GM12878 (cell line): ENCODE results near the gene CLDN15. TPM values are rescaled to one million over a fixed set of nuclear protein-coding genes. Genes with fewer than 3 reads are reported as not detected.

Experiments used
- ATAC-seq: fragments of 200-7000 bp; cut with Tn5 transposase; 3 replicates; pipeline ENCODE4 v1.9.1; 2020; ENCODE audit warnings: mild to moderate bottlenecking, moderate library complexity
- BruUV-seq: library from RNA; stranded (reverse); fragments of 400-500 nt; replicated peaks from 2 replicates; lab custom pipeline; 2021; lab: Mats Ljungman, UMichigan
- CTCF ChIA-PET: fragments of 300-600 bp; sonication (Branson Sonifier 250); formaldehyde crosslinking; extraction: SDS; loops from one replicate; lab custom pipeline; 2021; ENCODE audit warnings: inconsistent platforms; lab: Yijun Ruan, JAX
- POLR2A ChIA-PET: fragments of 350-600 bp; formaldehyde crosslinking; extraction: SDS; loops from one replicate; lab custom pipeline; 2021; ENCODE audit warnings: inconsistent platforms; lab: Charles Lee
- RAD21 ChIA-PET: fragments of 300-600 bp; sonication (Branson Sonifier 250); formaldehyde crosslinking; loops from one replicate; lab custom pipeline; 2023; ENCODE audit warnings: antibody characterized with exemption; ENCODE audit not compliant: unreplicated experiment; lab: Charles Lee
- SMC1A ChIA-PET: fragments of 300-600 bp; sonication (Branson Sonifier 250); formaldehyde crosslinking; loops from one replicate; lab custom pipeline; 2023; ENCODE audit not compliant: unreplicated experiment, uncharacterized antibody; lab: Charles Lee
- DNase-seq: peaks from one replicate; pipeline ENCODE4 v3.0.0-alpha.2; 2011; ENCODE audit warnings: low read depth, low spot score
- FAIRE-seq: peaks from 3 replicates; lab custom pipeline; 2011; peaks lifted over from hg19 to GRCh38; lab: Jason Lieb, UNC
- H2AFZ ChIP-seq: 2 replicates; pipeline ENCODE4 v1.6.0; 2011; ENCODE audit warnings: low read depth, low read length, control low read depth; ENCODE audit not compliant: control insufficient read depth
- H3K27ac ChIP-seq: 2 replicates; pipeline ENCODE4 v1.5.1; 2011; ENCODE audit warnings: control low read depth; ENCODE audit not compliant: control insufficient read depth, insufficient read depth
- H3K27me3 ChIP-seq, 2 experiments: replicated peaks in 1 of 2; 2 replicates each; pipeline versions ENCODE4 v1.6.0 to v1.6.1; 2011; ENCODE audit warnings: low read length in 1 of 2; ENCODE audit not compliant: control insufficient read depth in 2 of 2, insufficient read depth in 2 of 2
- H3K36me3 ChIP-seq, 2 experiments: 2 replicates each; pipeline ENCODE4 v1.5.1; 2011; ENCODE audit warnings: low read length in 1 of 2; ENCODE audit not compliant: control insufficient read depth in 2 of 2, insufficient read depth in 2 of 2
- H3K4me1 ChIP-seq: 2 replicates; pipeline ENCODE4 v1.6.1; 2011; ENCODE audit warnings: mild to moderate bottlenecking, low read length, moderate library complexity, mixed read lengths; ENCODE audit not compliant: control insufficient read depth, insufficient read depth
- H3K4me2 ChIP-seq: 2 replicates; pipeline ENCODE4 v1.6.0; 2011; ENCODE audit warnings: control low read depth; ENCODE audit not compliant: control insufficient read depth, insufficient read depth
- H3K4me3 ChIP-seq: fragments of 200-600 bp; sonication (generic); 2 replicates; pipeline ENCODE4 v1.5.1; 2016
- H3K79me2 ChIP-seq: 2 replicates; pipeline ENCODE4 v1.6.0; 2011; ENCODE audit warnings: low read length; ENCODE audit not compliant: control insufficient read depth, insufficient read depth
- H3K9ac ChIP-seq: 2 replicates; pipeline ENCODE4 v1.8.0; 2011; ENCODE audit warnings: low read length, control low read depth, mixed read lengths; ENCODE audit not compliant: control insufficient read depth, insufficient read depth
- H3K9me3 ChIP-seq: replicated peaks from 3 replicates; pipeline ENCODE4 v1.5.1; 2011; ENCODE audit warnings: mild to moderate bottlenecking, low read length; ENCODE audit not compliant: control insufficient read depth, insufficient read depth
- H4K20me1 ChIP-seq: 2 replicates; pipeline ENCODE4 v1.6.0; 2011; ENCODE audit not compliant: control insufficient read depth, insufficient read depth
- BCL11A ChIP-seq: IDR thresholded peaks from 2 replicates; pipeline ENCODE4 v1.6.1; 2011; ENCODE audit warnings: low read depth, low read length
- CHD2 ChIP-seq: IDR thresholded peaks from 2 replicates; pipeline ENCODE4 v1.6.1; 2011; ENCODE audit warnings: low read depth, low read length, improper control_type of control experiment, borderline replicate concordance
- RB1 ChIP-seq: fragments of 450-650 bp; formaldehyde crosslinking; IDR thresholded peaks from 2 replicates; pipeline ENCODE4 v1.6.1; 2017; ENCODE audit warnings: mild to moderate bottlenecking, borderline replicate concordance
- RUNX3 ChIP-seq: IDR thresholded peaks from 2 replicates; pipeline ENCODE4 v1.6.1; 2012; ENCODE audit warnings: low read length, inconsistent platforms
- SIX5 ChIP-seq: IDR thresholded peaks from 2 replicates; pipeline ENCODE4 v1.6.1; 2011; ENCODE audit warnings: mild to moderate bottlenecking, low read depth, low read length, moderate library complexity; ENCODE audit not compliant: severe bottlenecking
- SP1 ChIP-seq: IDR thresholded peaks from one replicate; pipeline ENCODE4 v1.6.1; 2011; ENCODE audit warnings: low read depth, low read length
- SPI1 ChIP-seq: IDR thresholded peaks from 2 replicates; pipeline ENCODE4 v1.6.1; 2011; ENCODE audit warnings: low read depth, mild to moderate bottlenecking, low read length, moderate library complexity, borderline replicate concordance; ENCODE audit not compliant: insufficient read depth
- SREBF1 ChIP-seq: IDR thresholded peaks from 2 replicates; pipeline ENCODE4 v1.6.1; 2012; ENCODE audit warnings: mild to moderate bottlenecking, low read length
- SREBF2 ChIP-seq: IDR thresholded peaks from 2 replicates; pipeline ENCODE4 v1.6.1; 2012; ENCODE audit warnings: mild to moderate bottlenecking, low read length
- TCF3 ChIP-seq: IDR thresholded peaks from 2 replicates; pipeline ENCODE4 v1.6.1; 2012; ENCODE audit warnings: low read depth, mild to moderate bottlenecking, low read length, borderline replicate concordance; ENCODE audit not compliant: insufficient read depth
- ZNF384 ChIP-seq: IDR thresholded peaks from 2 replicates; pipeline ENCODE4 v1.6.1; 2012; ENCODE audit warnings: low read depth, mild to moderate bottlenecking, low read length, improper control_type of control experiment, borderline replicate concordance
- WGBS: methylation state at CpG from one replicate; pipeline ENCODE4 v1.1.6; 2016; ENCODE audit warnings: low lambda C conversion rate; ENCODE audit not compliant: insufficient replicate concordance, insufficient coverage; ENCODE audit errors: missing lambda C conversion rate; 5-methylcytosine and 5-hydroxymethylcytosine counted together
- in situ Hi-C: fragments of 300-500 bp; cut with MboI; formaldehyde crosslinking; loops from 9 replicates; pipeline ENCODE4 v1.14.3; 2018; ENCODE audit warnings: mixed read lengths
- intact Hi-C: fragments of 100-400 bp; cut with micrococcal nuclease; formaldehyde crosslinking; loops from one replicate; pipeline ENCODE4 v1.14.2; 2022; ENCODE audit not compliant: unreplicated experiment
- polyA plus RNA-seq, 11 experiments: library from polyadenylated mRNA; depleted of rRNA in 4 of 11; unstranded in 6 of 11; stranded (reverse) in 5 of 11; fragments of >200 nt; fragmentation: Nextera tagmentation in 4 of 11; fragmentation: Illumina TruSeq in 1 of 11; extraction: Ambion mirVana in 4 of 11; extraction: Trizol in 1 of 11; gene quantifications; 1 replicate in 1 of 11; 2 replicates in 10 of 11; pipeline versions ENCODE4 v1.2.1 to v1.2.3, GENCODE V29; 2011 to 2016; ENCODE audit warnings: inconsistent platforms in 2 of 11, missing spikeins in 2 of 11, low read depth in 1 of 11
- total RNA-seq, 4 experiments: library from RNA; depleted of rRNA in 3 of 4; stranded (reverse); fragments of >200 nt in 3 of 4; fragmentation: Illumina TruSeq in 1 of 4; extraction: Trizol in 1 of 4; gene quantifications; 2 replicates each; pipeline versions ENCODE4 v1.2.1 to v1.2.3, GENCODE V29; 2013 to 2021
- TF ChIP-seq, protein P1 (sequence below): IDR thresholded peaks from 2 replicates; pipeline ENCODE4 v1.6.1; 2011; ENCODE audit warnings: low read depth, low read length, improper control_type of control experiment, borderline replicate concordance
- TF ChIP-seq, protein P2 (sequence below): fragments of 450-650 bp; IDR thresholded peaks from 2 replicates; pipeline ENCODE4 v1.6.1; 2014; ENCODE audit warnings: mild to moderate bottlenecking
- TF ChIP-seq, protein P3 (sequence below): IDR thresholded peaks from 2 replicates; pipeline ENCODE4 v1.6.1; 2011; ENCODE audit warnings: borderline replicate concordance, low read depth, mild to moderate bottlenecking, moderate library complexity, low read length; ENCODE audit not compliant: insufficient read depth, poor library complexity, severe bottlenecking

The CLDN15 gene
- total and polyA plus RNA-seq, 10 of the 15 experiments (the other 5 are each of a cell fraction or from before 2014, with no cell fraction given) = 0.47 to 15.0 (median 6.6) TPM

DNA sequence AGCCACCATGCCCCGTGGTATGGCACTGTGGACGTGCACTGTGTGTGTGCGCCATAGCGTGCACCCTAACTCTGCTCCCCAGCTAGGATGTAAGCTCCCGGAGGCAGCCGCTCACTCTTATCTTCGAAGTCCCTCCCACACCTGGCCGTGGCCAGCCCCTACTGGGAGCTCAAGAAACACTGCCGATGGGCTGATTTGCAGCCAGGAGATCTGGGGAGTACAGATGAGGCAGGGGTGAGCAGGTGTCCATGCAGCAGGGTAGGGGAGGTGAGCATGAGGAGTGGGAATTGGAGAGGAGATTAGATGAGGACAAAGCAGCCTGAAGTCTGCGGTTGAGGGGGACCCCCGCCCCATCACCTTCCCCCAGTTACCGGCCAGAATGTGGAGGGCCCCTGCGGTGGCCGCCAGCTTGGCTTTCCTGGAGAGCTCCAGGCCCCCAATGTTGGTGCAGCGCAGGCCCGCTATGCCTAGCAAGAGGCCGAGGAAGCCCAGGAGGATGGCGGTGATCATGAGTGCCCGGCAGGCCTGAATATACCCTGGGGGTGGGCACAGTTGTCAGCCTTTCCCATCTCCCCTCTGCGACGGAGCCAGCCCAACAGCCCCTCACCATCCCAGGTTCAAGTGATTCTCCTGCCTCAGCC is 3.6 kb downstream of the CLDN15 start:
- Histone ChIP-seq H3K36me3 (peaks cover 0 to 9% of the 10 kb centered on the region in 2 experiments; a peak in 3 of 4 replicates), H3K9me3 (no peaks in the 10 kb centered on the region), H3K4me3 (no peak overlapping the region), H3K79me2 (no peaks in the 10 kb centered on the region), H4K20me1 (no peaks in the 10 kb centered on the region), H3K4me1 (no peaks in the 10 kb centered on the region), H3K27me3 (no peaks in the 10 kb centered on the region), H3K9ac (no peak overlapping the region), H3K27ac (no peak overlapping the region), H2AFZ (no peak overlapping the region), H3K4me2 (no peak overlapping the region)
- 92% methylated on average over 21 of the region's 21 CpGs for WGBS
- ChIA-PET CTCF (interaction anchor here (1.0 to 2.5 kb wide), 3 partner anchors 11 to 49 kb away, joined by 3 to 16 read pairs (median 5); partner anchors contain the start of gene FIS1), POLR2A (no interaction called here), SMC1A (interaction anchor here (1.6 kb wide), 1 partner anchor 49 kb away, joined by 3 read pairs; no protein-coding TSS in a partner anchor), RAD21 (no interaction called here)
- BruUV-seq = no TSS peak
- DNase-seq (no peak), ATAC-seq (no peak), FAIRE-seq (no peak)
- intact Hi-C loops = no loop called here
- no peak for TF ChIP-seq SIX5
- TF ChIP-seq SP1 = no peak
- TF ChIP-seq SREBF1 = no peak
- TF ChIP-seq SPI1 = no peak
- TF ChIP-seq, protein P1, sequence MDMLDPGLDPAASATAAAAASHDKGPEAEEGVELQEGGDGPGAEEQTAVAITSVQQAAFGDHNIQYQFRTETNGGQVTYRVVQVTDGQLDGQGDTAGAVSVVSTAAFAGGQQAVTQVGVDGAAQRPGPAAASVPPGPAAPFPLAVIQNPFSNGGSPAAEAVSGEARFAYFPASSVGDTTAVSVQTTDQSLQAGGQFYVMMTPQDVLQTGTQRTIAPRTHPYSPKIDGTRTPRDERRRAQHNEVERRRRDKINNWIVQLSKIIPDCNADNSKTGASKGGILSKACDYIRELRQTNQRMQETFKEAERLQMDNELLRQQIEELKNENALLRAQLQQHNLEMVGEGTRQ = no peak
- no peak for TF ChIP-seq RUNX3
- TF ChIP-seq ZNF384 = no peak
- no peak for TF ChIP-seq SREBF2
- no peak for TF ChIP-seq CHD2
- TF ChIP-seq BCL11A = no peak
- TF ChIP-seq RB1 = no peak
- TF ChIP-seq, protein P2, sequence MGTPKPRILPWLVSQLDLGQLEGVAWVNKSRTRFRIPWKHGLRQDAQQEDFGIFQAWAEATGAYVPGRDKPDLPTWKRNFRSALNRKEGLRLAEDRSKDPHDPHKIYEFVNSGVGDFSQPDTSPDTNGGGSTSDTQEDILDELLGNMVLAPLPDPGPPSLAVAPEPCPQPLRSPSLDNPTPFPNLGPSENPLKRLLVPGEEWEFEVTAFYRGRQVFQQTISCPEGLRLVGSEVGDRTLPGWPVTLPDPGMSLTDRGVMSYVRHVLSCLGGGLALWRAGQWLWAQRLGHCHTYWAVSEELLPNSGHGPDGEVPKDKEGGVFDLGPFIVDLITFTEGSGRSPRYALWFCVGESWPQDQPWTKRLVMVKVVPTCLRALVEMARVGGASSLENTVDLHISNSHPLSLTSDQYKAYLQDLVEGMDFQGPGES = no peak
- TF ChIP-seq, protein P3, sequence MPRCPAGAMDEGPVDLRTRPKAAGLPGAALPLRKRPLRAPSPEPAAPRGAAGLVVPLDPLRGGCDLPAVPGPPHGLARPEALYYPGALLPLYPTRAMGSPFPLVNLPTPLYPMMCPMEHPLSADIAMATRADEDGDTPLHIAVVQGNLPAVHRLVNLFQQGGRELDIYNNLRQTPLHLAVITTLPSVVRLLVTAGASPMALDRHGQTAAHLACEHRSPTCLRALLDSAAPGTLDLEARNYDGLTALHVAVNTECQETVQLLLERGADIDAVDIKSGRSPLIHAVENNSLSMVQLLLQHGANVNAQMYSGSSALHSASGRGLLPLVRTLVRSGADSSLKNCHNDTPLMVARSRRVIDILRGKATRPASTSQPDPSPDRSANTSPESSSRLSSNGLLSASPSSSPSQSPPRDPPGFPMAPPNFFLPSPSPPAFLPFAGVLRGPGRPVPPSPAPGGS = no peak
- TF ChIP-seq TCF3 = no peak
- in situ Hi-C loops = no loop called here
